H1 (cell line): ENCODE data around the gene SHH. TPM values are rescaled to one million over a fixed set of nuclear protein-coding genes. Genes with fewer than 3 reads are reported as not detected.

Source experiments
- CREB1 ChIP-seq: IDR thresholded peaks from 2 replicates; pipeline ENCODE4 v1.6.1; 2012; ENCODE audit warnings: inconsistent platforms
- JUN ChIP-seq: IDR thresholded peaks from 2 replicates; pipeline ENCODE4 v1.6.1; 2011; ENCODE audit warnings: low read depth, mild to moderate bottlenecking, improper control_type of control experiment, low read length
- POU5F1 ChIP-seq: IDR thresholded peaks from 2 replicates; pipeline ENCODE4 v1.6.1; 2011; ENCODE audit warnings: low read depth, mild to moderate bottlenecking, low read length, moderate library complexity
- RAD21 ChIP-seq, 2 experiments: IDR thresholded peaks in 1 of 2; conservative IDR thresholded peaks in 1 of 2; 2 replicates each; pipeline ENCODE4 v1.6.1; 2011; ENCODE audit warnings: low read depth in 2 of 2, low read length in 2 of 2, improper control_type of control experiment in 1 of 2, inconsistent platforms in 1 of 2, mild to moderate bottlenecking in 1 of 2, moderate library complexity in 1 of 2
- ZNF274 ChIP-seq: IDR thresholded peaks from 2 replicates; pipeline ENCODE4 v1.7.0; 2012; ENCODE audit warnings: low read length, borderline replicate concordance; ENCODE audit errors: extremely low read depth
- polyA plus RNA-seq, 7 experiments: library from polyadenylated mRNA; depleted of rRNA in 3 of 7; stranded (reverse) in 5 of 7; unstranded in 2 of 7; fragments of >200 nt in 5 of 7; fragments of 200-250 nt in 2 of 7; gene quantifications; 1 replicate in 5 of 7; 2 replicates in 1 of 7; 4 replicates in 1 of 7; pipeline versions ENCODE4 v1.2.1 to v1.2.3, GENCODE V29; 2011 to 2013; ENCODE audit warnings: missing spikeins in 2 of 7, mixed read lengths in 2 of 7
- total RNA-seq: library from RNA; stranded (reverse); fragmentation: NEBNext Ultra II Directional; extraction: Animal tissue kit (Norgen Biotek cat#: 25700); gene quantifications from 2 replicates; pipeline ENCODE4 v1.2.1, GENCODE V29; 2021

Gene SHH
- total and polyA plus RNA-seq, 2 of the 8 experiments (the other 6 are each of a cell fraction or from before 2014, with no cell fraction given) = not detected

GRCh38 chr7:155829796-155830470, 17.7 kb upstream of the SHH start (continued):
- no peak for TF ChIP-seq JUN
- TF ChIP-seq POU5F1 = no peak
- no peak for TF ChIP-seq CREB1
- TF ChIP-seq ZNF274 = no peak
- TF ChIP-seq RAD21 (IDR thresholded peaks at IDR 0.05 in 1 of 2, conservative IDR thresholded peaks at IDR 0.05 in 1 of 2; ENCODE audit: low read depth in 2 of 2, low read length in 2 of 2) = no peak
- TF ChIP-seq, all 59 proteins: peak for 0
